Endothelial cell of umbilical vein (primary cell): ENCODE results near the gene ARHGAP18. TPM values are rescaled to one million over a fixed set of nuclear protein-coding genes. Genes with fewer than 3 reads are reported as not detected.
A peak's percentile ranks its signal among the peaks of the same experiment; 100 is the strongest.

Experiments
- BruUV-seq: library from RNA; stranded (reverse); fragments of 400-500 nt; replicated peaks from 2 replicates; lab custom pipeline; 2021; lab: Mats Ljungman, UMichigan
- CTCF ChIA-PET: fragments of 300-600, 350-600 bp; sonication (Branson Sonifier 250); formaldehyde crosslinking; loops from one replicate; lab custom pipeline; 2021; ENCODE audit warnings: antibody characterized with exemption, inconsistent platforms; lab: Charles Lee
- POLR2A ChIA-PET: fragments of 300-600, 350-600 bp; sonication (Branson Sonifier 250); formaldehyde crosslinking; loops from one replicate; lab custom pipeline; 2021; ENCODE audit warnings: antibody characterized with exemption, inconsistent platforms; lab: Charles Lee
- DNase-seq: peaks from one replicate; pipeline ENCODE4 v3.0.0-alpha.2; 2011; ENCODE audit warnings: low read depth, low spot score
- FAIRE-seq: peaks from 2 replicates; lab custom pipeline; 2011; peaks lifted over from hg19 to GRCh38; lab: Jason Lieb, UNC
- H2AFZ ChIP-seq: 2 replicates; pipeline ENCODE4 v1.6.0; 2012; ENCODE audit warnings: low read depth, low read length, control low read depth, inconsistent platforms
- H3K27ac ChIP-seq: 2 replicates; pipeline ENCODE4 v1.5.1; 2011; ENCODE audit warnings: low read depth, mild to moderate bottlenecking, control low read depth, low read length, moderate library complexity; ENCODE audit not compliant: insufficient read depth
- H3K27me3 ChIP-seq, 2 experiments: 2 replicates each; pipeline versions ENCODE4 v1.6.0 to v1.6.1; 2011; ENCODE audit warnings: low read length in 2 of 2, mixed read lengths in 1 of 2; ENCODE audit not compliant: control insufficient read depth in 2 of 2, insufficient read depth in 2 of 2
- H3K36me3 ChIP-seq, 2 experiments: 2 replicates in 1 of 2; 3 replicates in 1 of 2; pipeline ENCODE4 v1.5.1; 2011; ENCODE audit warnings: low read length in 2 of 2, mild to moderate bottlenecking in 1 of 2, moderate library complexity in 1 of 2; ENCODE audit not compliant: control insufficient read depth in 2 of 2, insufficient read depth in 2 of 2; ENCODE audit errors: extremely low read depth in 1 of 2
- H3K4me1 ChIP-seq: 3 replicates; pipeline ENCODE4 v1.5.1; 2011; ENCODE audit warnings: mild to moderate bottlenecking, low read length; ENCODE audit not compliant: control insufficient read depth, insufficient read depth; ENCODE audit errors: extremely low read depth
- H3K4me2 ChIP-seq: 2 replicates; pipeline ENCODE4 v1.6.1; 2011; ENCODE audit warnings: low read length, control low read depth, mixed read lengths; ENCODE audit not compliant: insufficient read depth
- H3K4me3 ChIP-seq, 3 experiments: fragments of 200-600 bp in 1 of 3; sonication (generic), shearing (Covaris generic) in 1 of 3; replicated peaks in 1 of 3; 2 replicates each; pipeline ENCODE4 v1.5.1; 2011 to 2016; ENCODE audit warnings: control low read depth in 3 of 3, low read length in 3 of 3, mild to moderate bottlenecking in 2 of 3, inconsistent platforms in 1 of 3, low read depth in 1 of 3, moderate library complexity in 1 of 3; ENCODE audit not compliant: insufficient read depth in 1 of 3
- H3K79me2 ChIP-seq: 2 replicates; pipeline ENCODE4 v1.6.0; 2012; ENCODE audit warnings: low read length, inconsistent platforms; ENCODE audit not compliant: control insufficient read depth, insufficient read depth
- H3K9ac ChIP-seq: replicated peaks from 2 replicates; pipeline ENCODE3; 2011; ENCODE audit warnings: low read length, control low read depth; ENCODE audit not compliant: insufficient read depth; ENCODE audit errors: extremely low read depth
- H3K9me1 ChIP-seq: replicated peaks from 3 replicates; pipeline ENCODE4 v1.6.0; 2011; ENCODE audit warnings: mild to moderate bottlenecking, low read length; ENCODE audit not compliant: control insufficient read depth, insufficient read depth; ENCODE audit errors: extremely low read depth
- H3K9me3 ChIP-seq: replicated peaks from 2 replicates; pipeline ENCODE4 v1.5.1; 2012; ENCODE audit warnings: low read length, inconsistent platforms; ENCODE audit not compliant: control insufficient read depth, insufficient read depth
- H4K20me1 ChIP-seq: replicated peaks from 2 replicates; pipeline ENCODE3; 2011; ENCODE audit warnings: mild to moderate bottlenecking, low read length; ENCODE audit not compliant: control insufficient read depth, insufficient read depth; ENCODE audit errors: extremely low read depth
- CTCF ChIP-seq, 2 donors: IDR thresholded peaks; 1 replicate in 1 of 2; 2 replicates in 1 of 2; pipeline ENCODE4 v1.5.1; 2011; ENCODE audit warnings: low read length in 2 of 2, mild to moderate bottlenecking in 2 of 2, moderate library complexity in 2 of 2, control low read depth in 1 of 2, inconsistent platforms in 1 of 2, low read depth in 1 of 2; ENCODE audit not compliant: insufficient read depth in 1 of 2; ENCODE audit errors: extremely low read depth in 1 of 2
- EZH2 ChIP-seq: IDR thresholded peaks from 2 replicates; pipeline ENCODE4 v1.6.1; 2012; ENCODE audit warnings: borderline replicate concordance, low read depth, mild to moderate bottlenecking, moderate library complexity, low read length, inconsistent platforms; ENCODE audit not compliant: severe bottlenecking
- FOS ChIP-seq: IDR thresholded peaks from 2 replicates; pipeline ENCODE4 v1.6.1; 2011; ENCODE audit warnings: mild to moderate bottlenecking, low read length, moderate library complexity, borderline replicate concordance; ENCODE audit not compliant: insufficient read depth
- GATA2 ChIP-seq: IDR thresholded peaks from 2 replicates; pipeline ENCODE4 v1.7.0; 2011; ENCODE audit warnings: low read depth, mild to moderate bottlenecking, moderate library complexity, mixed read lengths, low read length; ENCODE audit not compliant: insufficient read length, insufficient read depth
- JUN ChIP-seq: IDR thresholded peaks from 2 replicates; pipeline ENCODE4 v1.6.1; 2011; ENCODE audit warnings: borderline replicate concordance, low read depth; ENCODE audit not compliant: insufficient read length, insufficient read depth
- MAX ChIP-seq: IDR thresholded peaks from 2 replicates; pipeline ENCODE4 v1.6.1; 2011; ENCODE audit not compliant: insufficient read depth, insufficient read length
- MYC ChIP-seq: IDR thresholded peaks from one replicate; pipeline ENCODE4 v1.6.1; 2011; ENCODE audit warnings: mild to moderate bottlenecking, low read depth, low read length
- dilution Hi-C: fragments of 300-500 bp; cut with MboI; formaldehyde crosslinking; loops from one replicate; pipeline ENCODE4 v1.15.0; 2019; ENCODE audit warnings: low sequenced_read_pairs; ENCODE audit not compliant: extremely low pct_ligation_motif_present
- intact Hi-C: fragments of 100-400 bp; cut with micrococcal nuclease; formaldehyde crosslinking; loops from one replicate; pipeline ENCODE4 v1.10.0; 2022
- polyA plus RNA-seq, 4 experiments: library from polyadenylated mRNA; depleted of rRNA in 3 of 4; stranded (reverse) in 3 of 4; unstranded in 1 of 4; fragments of >200 nt; gene quantifications; 2 replicates each; pipeline versions ENCODE4 v1.2.1 to v1.2.3, GENCODE V29; 2011 to 2012; ENCODE audit warnings: missing spikeins in 1 of 4
- total RNA-seq: library from RNA; stranded (reverse); gene quantifications from 2 replicates; pipeline ENCODE4 v1.2.3, GENCODE V29; 2021

ARHGAP18 gene
- total and polyA plus RNA-seq, 2 donors (not counting 3 experiments of a cell fraction or from before 2014, with no cell fraction given), result 13.1 to 86.1 TPM

GRCh38 chr6:129543981-129544380, 166.0 kb downstream of the ARHGAP18 start:
- Histone ChIP-seq H3K4me2 (no peak overlapping the region), H3K27ac (no peak overlapping the region), H3K36me3 (peaks cover 0 to 5% of the 10 kb centered on the region in 2 experiments), H3K4me1 (peaks cover 5% of the 10 kb centered on the region), H3K4me3 (no peak overlapping the region), H3K9me1 (no peaks in the 10 kb centered on the region), H3K9ac (no peak overlapping the region), H3K9me3 (no peaks in the 10 kb centered on the region), H2AFZ (no peak overlapping the region), H3K79me2 (no peaks in the 10 kb centered on the region), H3K27me3 (no peaks in the 10 kb centered on the region), H4K20me1 (no peaks in the 10 kb centered on the region)
- POLR2A ChIA-PET, result no interaction called here
- TF ChIP-seq MYC (no peak), JUN (peak; percentile 6)
- no peak for FAIRE-seq
- intact Hi-C loops (no loop called here), dilution Hi-C loops (no loop called here)
- CTCF ChIA-PET, result no interaction called here
- peak; percentile 33 for DNase-seq
- no TSS peak for BruUV-seq

- ChIA-PET CTCF (no interaction called here), POLR2A (no interaction called here)
- H2AFZ ChIP-seq, result no peak overlapping the region
- H3K9me3 ChIP-seq, result no peaks in the 10 kb centered on the region
- no peaks in the 10 kb centered on the region for H4K20me1 ChIP-seq
- dilution Hi-C loops (no loop called here), intact Hi-C loops (no loop called here)
- no peak overlapping the region for H3K4me2 ChIP-seq
- no peak overlapping the region for H3K4me3 ChIP-seq
- no peak for FAIRE-seq
- no peaks in the 10 kb centered on the region for H3K79me2 ChIP-seq
- BruUV-seq, result no TSS peak
- H3K27me3 ChIP-seq, result no peaks in the 10 kb centered on the region
- peaks cover 5% of the 10 kb centered on the region for H3K4me1 ChIP-seq
- H3K36me3 ChIP-seq, result peaks cover 3 to 8% of the 10 kb centered on the region in 2 experiments
- peak; percentile 38 for DNase-seq
- TF ChIP-seq CTCF (IDR thresholded peaks at IDR 0.05; ENCODE audit: extremely low read depth in 1 of 2, insufficient read depth in 1 of 2, low read depth in 1 of 2, low read length in 2 of 2) (no peak), GATA2 (no peak), MAX (no peak), EZH2 (no peak), FOS (no peak), MYC (no peak)
- H3K27ac ChIP-seq, result no peak overlapping the region
- H3K9ac ChIP-seq, result no peak overlapping the region
- H3K9me1 ChIP-seq, result no peaks in the 10 kb centered on the region
Measured at GRCh38 chr6:129542705-129543104, 167.3 kb downstream of the ARHGAP18 start.
